Ovary (tissue), 3 donors: ENCODE data around the gene SH3TC2.

Source experiments
- CTCF ChIP-seq, 3 donors: fragments of 450-650 bp in 2 of 3; fragments of 200-600 bp in 1 of 3; IDR thresholded peaks; one replicate each; pipeline versions ENCODE4 v1.5.1 to v1.8.0; 2016 to 2022; ENCODE audit warnings: antibody characterized with exemption in 3 of 3, mild to moderate bottlenecking in 1 of 3
- EP300 ChIP-seq: sonication (generic); formaldehyde crosslinking; IDR thresholded peaks from one replicate; pipeline ENCODE4 v1.6.1; 2017; ENCODE audit warnings: antibody characterized with exemption
- POLR2A ChIP-seq: fragments of 450-650 bp; IDR thresholded peaks from one replicate; pipeline ENCODE4 v1.6.1; 2017; ENCODE audit warnings: antibody characterized with exemption, mild to moderate bottlenecking, moderate library complexity
- donor health status: DM: no; HTN: no; CAD: no.

DNA sequence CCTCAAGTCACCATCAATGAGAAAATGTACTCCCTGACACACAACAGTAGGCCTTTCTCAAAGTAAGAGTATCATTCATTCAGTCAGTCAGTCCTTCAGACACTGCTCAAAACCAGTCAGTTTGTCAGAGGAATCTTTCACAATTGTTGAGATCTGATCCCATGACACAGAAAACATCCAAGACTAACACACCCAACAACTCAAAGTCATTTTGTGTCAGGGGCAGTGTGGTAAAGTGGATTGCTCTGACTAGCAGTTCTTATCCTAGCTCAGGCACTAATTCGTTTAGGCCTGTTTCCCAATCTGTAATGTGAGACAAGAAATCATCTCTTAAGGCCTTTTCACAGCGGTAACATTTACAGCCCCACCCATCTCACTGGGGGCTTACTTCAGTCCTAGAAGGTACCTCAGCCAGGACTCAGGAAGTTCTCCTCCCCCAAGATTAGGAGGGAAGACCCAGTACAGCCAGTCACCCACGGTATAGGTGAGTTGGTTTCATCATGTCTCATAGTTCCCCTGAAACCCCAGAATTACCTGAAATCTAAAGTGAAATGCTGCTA, 31.9 kb downstream of the SH3TC2 start:
- TF ChIP-seq EP300 (no peak), CTCF (IDR thresholded peaks at IDR 0.05) (no peak), POLR2A (no peak)
